ENCODE results near the gene HP1BP3.

DNA sequence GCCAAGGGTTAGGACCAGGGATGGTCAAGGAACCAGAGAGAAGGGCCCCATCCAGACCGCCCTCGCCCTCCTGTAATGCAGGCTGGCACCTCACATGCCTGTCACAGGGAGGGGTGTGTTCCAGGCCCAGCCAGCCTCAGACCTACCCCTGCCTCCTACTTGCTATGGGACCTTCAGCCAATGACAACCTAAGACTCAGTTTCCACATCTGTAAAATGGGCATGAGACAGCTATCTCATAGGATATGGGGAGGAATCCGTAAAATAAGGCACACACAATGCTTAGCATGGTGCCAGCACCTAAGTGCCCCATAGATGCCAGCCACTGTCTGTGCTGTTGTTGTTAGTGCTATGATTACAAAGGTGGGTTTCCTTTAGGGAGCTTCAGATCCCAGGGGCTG, 77.2 kb downstream of the HP1BP3 start:
- TF ChIP-seq, protein P1, sequence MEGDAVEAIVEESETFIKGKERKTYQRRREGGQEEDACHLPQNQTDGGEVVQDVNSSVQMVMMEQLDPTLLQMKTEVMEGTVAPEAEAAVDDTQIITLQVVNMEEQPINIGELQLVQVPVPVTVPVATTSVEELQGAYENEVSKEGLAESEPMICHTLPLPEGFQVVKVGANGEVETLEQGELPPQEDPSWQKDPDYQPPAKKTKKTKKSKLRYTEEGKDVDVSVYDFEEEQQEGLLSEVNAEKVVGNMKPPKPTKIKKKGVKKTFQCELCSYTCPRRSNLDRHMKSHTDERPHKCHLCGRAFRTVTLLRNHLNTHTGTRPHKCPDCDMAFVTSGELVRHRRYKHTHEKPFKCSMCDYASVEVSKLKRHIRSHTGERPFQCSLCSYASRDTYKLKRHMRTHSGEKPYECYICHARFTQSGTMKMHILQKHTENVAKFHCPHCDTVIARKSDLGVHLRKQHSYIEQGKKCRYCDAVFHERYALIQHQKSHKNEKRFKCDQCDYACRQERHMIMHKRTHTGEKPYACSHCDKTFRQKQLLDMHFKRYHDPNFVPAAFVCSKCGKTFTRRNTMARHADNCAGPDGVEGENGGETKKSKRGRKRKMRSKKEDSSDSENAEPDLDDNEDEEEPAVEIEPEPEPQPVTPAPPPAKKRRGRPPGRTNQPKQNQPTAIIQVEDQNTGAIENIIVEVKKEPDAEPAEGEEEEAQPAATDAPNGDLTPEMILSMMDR (IDR thresholded peaks at IDR 0.05), result no peak
- TF ChIP-seq POLR2AphosphoS5 (IDR thresholded peaks at IDR 0.05), result no peak

All from breast epithelium (tissue), 3 donors.